Vagina (tissue), 2 donors: ENCODE data around the gene SCO1. TPM values are rescaled to one million over a fixed set of nuclear protein-coding genes. Genes with fewer than 3 reads are reported as not detected.

Source experiments
- DNase-seq, 2 donors: peaks; one replicate each; pipeline ENCODE4 v3.0.0-alpha.2; 2017; ENCODE audit errors: extremely low spot score in 2 of 2
- H3K27ac ChIP-seq: fragments of 200-600 bp; sonication (generic); one replicate; pipeline ENCODE4 v1.5.1; 2019
- H3K27me3 ChIP-seq: fragments of 200-600 bp; sonication (generic); one replicate; pipeline ENCODE4 v1.5.1; 2019
- H3K36me3 ChIP-seq, 2 donors: fragments of 200-600 bp; sonication (generic); one replicate each; pipeline ENCODE4 v1.5.1; 2017 to 2019
- H3K4me1 ChIP-seq: fragments of 200-600 bp; sonication (generic); one replicate; pipeline ENCODE4 v1.5.1; 2019
- H3K4me3 ChIP-seq, 2 donors: fragments of 200-600 bp; sonication (generic); 1 replicate in 1 of 2; 2 replicates in 1 of 2; pipeline ENCODE4 v1.5.1; 2016 to 2019
- H3K9me3 ChIP-seq: fragments of 200-600 bp; sonication (generic); one replicate; pipeline ENCODE4 v1.5.1; 2019
- POLR2A ChIP-seq, 2 donors: fragments of 450-650 bp; IDR thresholded peaks; one replicate each; pipeline ENCODE4 v1.6.1; 2017; ENCODE audit warnings: antibody characterized with exemption in 2 of 2, mild to moderate bottlenecking in 2 of 2, moderate library complexity in 2 of 2
- POLR2AphosphoS5 ChIP-seq, 2 donors: sonication (generic); formaldehyde crosslinking; IDR thresholded peaks; one replicate each; pipeline ENCODE4 v1.9.0; 2017; ENCODE audit warnings: antibody characterized with exemption in 2 of 2, mild to moderate bottlenecking in 2 of 2, low read depth in 1 of 2; ENCODE audit not compliant: insufficient read depth in 1 of 2
- intact Hi-C: fragments of 100-400 bp; cut with DNase I; formaldehyde crosslinking; loops from one replicate; pipeline ENCODE4 v1.15.1; 2023
- total RNA-seq: library from RNA; depleted of rRNA; stranded (reverse); fragments of >200 nt; gene quantifications from one replicate; pipeline ENCODE4 v1.2.3, GENCODE V29; 2016
- TF ChIP-seq, protein P1 (sequence below), 3 experiments: fragments of 450-650 bp in 2 of 3; fragments of 200-600 bp in 1 of 3; sonication (generic) in 1 of 3; IDR thresholded peaks; one replicate each; pipeline ENCODE4 v1.5.1; 2017 to 2019; ENCODE audit warnings: antibody characterized with exemption in 3 of 3, mild to moderate bottlenecking in 2 of 3, moderate library complexity in 2 of 3

SCO1 gene
- total RNA-seq, 1 donor from 2014 or later, result 38.8 TPM

DNA sequence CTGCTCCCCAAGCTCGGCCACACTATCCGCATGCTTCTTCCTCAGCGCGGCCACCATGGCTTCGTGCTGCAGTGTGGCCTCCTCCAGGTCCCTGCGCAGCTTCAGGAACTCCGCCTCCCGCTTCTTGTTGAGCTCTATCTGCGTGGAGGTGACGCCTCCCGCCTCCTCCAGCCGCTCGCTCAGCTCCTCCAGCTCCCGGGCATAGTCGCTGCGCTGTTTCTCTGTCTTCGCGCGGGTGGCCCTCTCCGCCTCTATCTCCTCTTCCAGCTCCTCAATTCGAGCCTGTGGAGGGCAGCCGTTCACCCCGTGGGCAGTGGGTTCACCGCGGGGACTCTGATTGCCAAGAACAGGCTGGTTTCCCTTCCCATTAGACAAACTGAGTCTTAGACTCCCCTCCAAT lies 59.2 kb downstream of the SCO1 start:
- H3K27me3 ChIP-seq, result no peaks in the 10 kb centered on the region
- no peaks in the 10 kb centered on the region for H3K9me3 ChIP-seq
- H3K4me1 ChIP-seq, result no peaks in the 10 kb centered on the region
- no peak overlapping the region for H3K4me3 ChIP-seq
- TF ChIP-seq, protein P1, sequence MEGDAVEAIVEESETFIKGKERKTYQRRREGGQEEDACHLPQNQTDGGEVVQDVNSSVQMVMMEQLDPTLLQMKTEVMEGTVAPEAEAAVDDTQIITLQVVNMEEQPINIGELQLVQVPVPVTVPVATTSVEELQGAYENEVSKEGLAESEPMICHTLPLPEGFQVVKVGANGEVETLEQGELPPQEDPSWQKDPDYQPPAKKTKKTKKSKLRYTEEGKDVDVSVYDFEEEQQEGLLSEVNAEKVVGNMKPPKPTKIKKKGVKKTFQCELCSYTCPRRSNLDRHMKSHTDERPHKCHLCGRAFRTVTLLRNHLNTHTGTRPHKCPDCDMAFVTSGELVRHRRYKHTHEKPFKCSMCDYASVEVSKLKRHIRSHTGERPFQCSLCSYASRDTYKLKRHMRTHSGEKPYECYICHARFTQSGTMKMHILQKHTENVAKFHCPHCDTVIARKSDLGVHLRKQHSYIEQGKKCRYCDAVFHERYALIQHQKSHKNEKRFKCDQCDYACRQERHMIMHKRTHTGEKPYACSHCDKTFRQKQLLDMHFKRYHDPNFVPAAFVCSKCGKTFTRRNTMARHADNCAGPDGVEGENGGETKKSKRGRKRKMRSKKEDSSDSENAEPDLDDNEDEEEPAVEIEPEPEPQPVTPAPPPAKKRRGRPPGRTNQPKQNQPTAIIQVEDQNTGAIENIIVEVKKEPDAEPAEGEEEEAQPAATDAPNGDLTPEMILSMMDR (IDR thresholded peaks at IDR 0.05), result no peak
- TF ChIP-seq POLR2A (IDR thresholded peaks at IDR 0.05) (no peak), POLR2AphosphoS5 (IDR thresholded peaks at IDR 0.05; ENCODE audit: insufficient read depth in 1 of 2, low read depth in 1 of 2) (no peak)
- intact Hi-C loops, result no loop called here
- H3K36me3 ChIP-seq, result peaks cover 0 to 11% of the 10 kb centered on the region in 2 donors
- no peak for DNase-seq
- no peak overlapping the region for H3K27ac ChIP-seq

DNA sequence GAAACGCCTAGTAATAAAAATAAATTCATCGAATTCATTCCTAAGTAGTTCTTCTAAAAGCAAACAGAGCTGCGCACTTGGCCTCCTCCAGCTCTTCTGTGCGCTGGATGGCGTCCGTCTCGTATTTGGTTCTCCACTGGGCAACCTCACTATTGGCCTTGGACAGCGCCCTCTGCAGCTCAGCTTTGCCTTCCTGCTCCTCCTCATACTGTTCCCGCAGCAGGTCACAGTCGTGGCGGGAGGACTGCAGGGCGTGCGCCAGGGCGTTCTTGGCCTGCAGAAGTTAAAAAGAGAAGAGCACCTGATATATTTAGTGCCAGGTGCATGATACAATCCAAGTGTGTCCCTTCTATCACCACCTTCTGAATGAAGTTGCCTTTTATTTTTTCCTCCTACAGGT lies 62.0 kb downstream of the SCO1 start:
- no peak for DNase-seq
- Histone ChIP-seq H3K36me3 (peaks cover 0 to 5% of the 10 kb centered on the region in 2 donors), H3K4me1 (no peaks in the 10 kb centered on the region), H3K27me3 (no peaks in the 10 kb centered on the region), H3K9me3 (no peaks in the 10 kb centered on the region), H3K4me3 (no peak overlapping the region), H3K27ac (no peak overlapping the region)
- TF ChIP-seq POLR2A (IDR thresholded peaks at IDR 0.05), result no peak
- TF ChIP-seq, protein P1 (IDR thresholded peaks at IDR 0.05), result no peak
- no peak for TF ChIP-seq POLR2AphosphoS5 (IDR thresholded peaks at IDR 0.05; ENCODE audit: insufficient read depth in 1 of 2, low read depth in 1 of 2)
- intact Hi-C loops, result no loop called here

DNA sequence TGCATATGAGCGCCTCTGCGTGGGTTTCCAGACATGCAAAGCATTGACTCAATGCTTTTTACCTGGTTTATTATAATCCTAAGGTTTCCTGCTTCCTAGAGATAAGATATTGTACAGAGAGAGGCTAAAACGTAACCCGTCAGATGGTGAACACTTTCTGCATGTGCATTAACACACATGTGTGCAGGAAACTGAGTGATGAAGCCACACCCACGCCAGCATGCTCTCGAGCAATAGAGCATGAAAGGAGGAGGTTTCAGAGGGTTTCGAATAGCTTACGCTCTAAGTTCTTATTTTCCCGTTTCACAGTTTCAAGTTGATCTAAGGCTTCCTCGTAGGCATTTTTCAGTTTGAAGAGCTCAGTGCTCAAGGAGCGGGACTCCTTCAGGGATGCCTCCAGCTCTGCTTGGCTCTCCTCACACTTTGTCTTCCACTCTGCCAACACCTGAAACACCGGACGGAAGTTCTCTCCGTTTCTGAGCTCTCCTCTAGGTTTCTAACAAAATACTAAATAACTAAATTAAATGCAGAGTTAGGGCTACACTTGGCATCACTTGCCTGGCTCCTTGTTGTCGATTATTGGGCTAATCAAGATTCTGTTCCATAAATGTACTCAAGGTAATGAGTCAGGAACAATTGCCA lies 63.5 kb downstream of the SCO1 start:
- DNase-seq, result no peak
- Histone ChIP-seq H3K4me3 (no peak overlapping the region), H3K36me3 (peaks cover 0 to 12% of the 10 kb centered on the region in 2 donors), H3K4me1 (no peaks in the 10 kb centered on the region), H3K27me3 (no peaks in the 10 kb centered on the region), H3K9me3 (no peaks in the 10 kb centered on the region), H3K27ac (no peak overlapping the region)
- intact Hi-C loops, result no loop called here
- TF ChIP-seq POLR2AphosphoS5 (IDR thresholded peaks at IDR 0.05; ENCODE audit: insufficient read depth in 1 of 2, low read depth in 1 of 2), result no peak
- TF ChIP-seq, protein P1 (IDR thresholded peaks at IDR 0.05), result no peak
- no peak for TF ChIP-seq POLR2A (IDR thresholded peaks at IDR 0.05)

DNA sequence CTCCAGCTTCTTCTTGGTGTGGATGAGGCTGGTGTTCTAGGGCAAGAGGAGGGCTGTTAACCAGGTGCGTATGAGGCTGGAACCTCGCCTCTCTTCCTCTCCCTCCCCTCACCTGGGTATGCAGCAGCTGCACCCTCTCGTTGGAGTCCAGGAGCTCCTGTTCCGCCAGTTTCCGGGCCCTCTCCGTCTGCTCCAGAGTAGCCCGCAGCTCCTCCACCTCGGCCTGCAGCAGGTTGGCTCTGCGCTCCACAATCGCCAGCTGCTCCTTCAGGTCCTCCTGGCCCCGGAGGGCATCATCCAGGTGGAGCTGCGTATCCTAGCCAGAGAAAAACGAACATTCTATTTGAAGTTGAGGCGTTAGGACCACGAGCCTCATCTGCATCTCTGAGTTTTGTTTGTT lies 65.6 kb downstream of the SCO1 start:
- no peaks in the 10 kb centered on the region for H3K4me1 ChIP-seq
- no peak overlapping the region for H3K4me3 ChIP-seq
- no peak for DNase-seq
- TF ChIP-seq, protein P1 (IDR thresholded peaks at IDR 0.05), result no peak
- TF ChIP-seq POLR2A (IDR thresholded peaks at IDR 0.05) (no peak), POLR2AphosphoS5 (IDR thresholded peaks at IDR 0.05; ENCODE audit: insufficient read depth in 1 of 2, low read depth in 1 of 2) (no peak)
- H3K9me3 ChIP-seq, result no peaks in the 10 kb centered on the region
- no peaks in the 10 kb centered on the region for H3K27me3 ChIP-seq
- intact Hi-C loops, result no loop called here
- H3K36me3 ChIP-seq, result peaks cover 0 to 10% of the 10 kb centered on the region in 2 donors
- H3K27ac ChIP-seq, result no peak overlapping the region

DNA sequence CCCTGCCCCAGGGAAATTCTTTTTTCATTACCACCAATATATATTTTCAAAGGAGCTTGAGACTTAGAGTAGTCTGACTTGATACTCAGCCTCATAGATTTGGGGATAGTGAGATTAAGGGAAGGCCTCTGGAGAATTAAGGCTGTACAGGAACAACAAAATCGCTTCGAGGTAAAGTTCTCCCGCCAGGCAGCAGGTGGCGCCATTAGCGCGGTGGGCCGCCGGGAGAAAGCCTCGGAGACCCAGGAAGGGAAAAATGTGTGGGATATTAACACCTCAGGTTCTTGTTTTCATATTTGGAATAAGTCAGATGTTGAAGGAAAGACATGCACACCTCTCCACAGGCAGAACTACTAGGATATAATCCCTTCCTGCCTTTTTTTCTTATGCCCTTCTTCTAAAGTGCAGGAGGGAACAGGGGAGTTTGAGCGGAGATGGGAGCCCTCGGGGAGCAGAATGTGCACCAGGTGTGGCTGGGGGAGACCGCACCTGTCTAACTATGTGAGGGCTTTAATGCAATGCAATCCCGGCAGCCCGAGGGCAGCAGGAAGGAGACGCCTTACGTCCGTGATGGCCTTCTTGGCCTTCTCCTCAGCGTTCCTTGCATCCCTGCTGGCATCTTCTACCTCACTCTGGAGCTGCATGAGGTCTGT lies 66.2 kb downstream of the SCO1 start:
- no peaks in the 10 kb centered on the region for H3K27me3 ChIP-seq
- no peak overlapping the region for H3K4me3 ChIP-seq
- H3K27ac ChIP-seq, result no peak overlapping the region
- no peak for DNase-seq
- peaks cover 0 to 10% of the 10 kb centered on the region in 2 donors for H3K36me3 ChIP-seq
- no peak for TF ChIP-seq POLR2A (IDR thresholded peaks at IDR 0.05)
- TF ChIP-seq POLR2AphosphoS5 (IDR thresholded peaks at IDR 0.05; ENCODE audit: insufficient read depth in 1 of 2, low read depth in 1 of 2), result no peak
- TF ChIP-seq, protein P1 (IDR thresholded peaks at IDR 0.05), result peak in 1 of 3 experiments; percentile 40
- H3K4me1 ChIP-seq, result no peaks in the 10 kb centered on the region
- intact Hi-C loops, result no loop called here
- H3K9me3 ChIP-seq, result no peaks in the 10 kb centered on the region
